ENCODE data around the gene OPCML.

The OPCML gene

DNA sequence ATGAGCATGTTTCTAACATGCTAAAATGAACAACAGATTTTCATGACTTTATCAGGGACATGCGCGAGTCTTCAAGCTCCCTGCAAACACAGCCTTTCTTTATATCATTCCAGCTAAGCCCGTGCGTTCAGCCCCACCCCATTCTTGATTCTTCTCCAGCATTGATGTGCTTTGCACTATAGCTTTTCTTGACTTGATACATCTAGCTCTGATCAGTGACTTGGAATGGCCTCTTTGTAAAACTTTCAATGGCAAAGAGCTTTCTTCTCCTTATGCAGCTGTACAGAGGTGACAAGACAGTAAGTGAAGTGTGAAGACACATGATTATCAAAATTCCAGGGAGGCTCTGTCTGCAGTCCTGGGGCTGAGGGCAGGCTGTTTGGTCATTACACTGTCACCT, 561.0 kb downstream of the OPCML start:
- no peak for DNase-seq

DNA sequence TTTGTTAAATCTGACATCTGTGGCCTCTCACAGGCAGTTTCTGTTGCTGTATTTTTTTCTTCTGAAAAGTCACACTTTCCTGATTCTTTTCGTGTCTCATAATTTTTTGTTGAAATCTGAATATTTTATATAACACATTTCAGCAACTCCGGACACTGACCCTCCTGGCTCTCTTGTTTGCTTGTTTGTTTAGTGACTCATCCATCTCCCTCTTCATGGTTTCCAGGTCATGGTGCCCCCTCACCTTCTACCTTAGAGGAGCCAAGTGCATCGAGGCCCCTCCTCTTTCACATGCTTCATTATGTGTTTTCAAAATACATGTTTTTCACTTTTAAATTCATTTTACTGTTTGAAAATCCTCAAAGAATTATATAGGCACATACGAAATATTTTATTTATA, 562.4 kb downstream of the OPCML start:
- DNase-seq, result no peak

DNA sequence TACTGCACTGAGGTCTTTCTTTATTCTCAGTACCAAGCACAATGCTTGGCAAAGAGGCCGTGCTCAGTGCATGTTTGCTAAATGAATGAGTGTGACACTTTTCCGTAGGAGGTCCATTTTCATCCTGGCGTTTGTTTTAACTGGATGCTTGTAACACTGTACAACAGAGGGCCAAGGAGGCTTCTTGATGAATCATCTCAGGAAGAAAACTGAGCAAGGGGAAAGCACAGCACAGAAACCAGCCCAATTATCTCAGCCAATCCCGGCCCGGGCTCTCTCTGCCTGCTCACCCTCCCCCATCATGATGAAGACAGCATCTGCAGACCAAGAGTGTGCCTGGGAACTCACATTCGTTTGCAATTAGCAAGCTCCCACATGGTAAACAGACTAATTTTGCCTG, 570.3 kb downstream of the OPCML start:
- no peak for DNase-seq

DNA sequence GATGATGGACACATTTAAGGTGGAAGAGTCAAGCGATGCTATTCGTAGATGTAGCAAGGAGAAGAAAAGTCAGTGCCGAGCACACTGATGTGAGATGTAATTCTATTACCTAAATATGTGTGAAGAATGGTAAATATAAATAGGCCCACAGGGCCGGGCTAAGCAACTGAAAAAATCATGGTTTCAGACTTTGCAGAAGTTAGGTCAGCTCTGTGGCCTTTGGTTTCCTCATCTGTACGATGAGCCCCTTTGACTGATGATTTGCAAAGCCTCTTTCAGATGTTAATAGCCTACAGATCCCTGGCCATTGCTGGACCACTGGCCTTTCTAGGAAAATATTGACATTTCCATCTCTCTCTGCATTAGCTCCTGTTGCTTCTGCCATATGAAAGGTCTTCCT, 570.8 kb downstream of the OPCML start:
- no peak for DNase-seq

DNA sequence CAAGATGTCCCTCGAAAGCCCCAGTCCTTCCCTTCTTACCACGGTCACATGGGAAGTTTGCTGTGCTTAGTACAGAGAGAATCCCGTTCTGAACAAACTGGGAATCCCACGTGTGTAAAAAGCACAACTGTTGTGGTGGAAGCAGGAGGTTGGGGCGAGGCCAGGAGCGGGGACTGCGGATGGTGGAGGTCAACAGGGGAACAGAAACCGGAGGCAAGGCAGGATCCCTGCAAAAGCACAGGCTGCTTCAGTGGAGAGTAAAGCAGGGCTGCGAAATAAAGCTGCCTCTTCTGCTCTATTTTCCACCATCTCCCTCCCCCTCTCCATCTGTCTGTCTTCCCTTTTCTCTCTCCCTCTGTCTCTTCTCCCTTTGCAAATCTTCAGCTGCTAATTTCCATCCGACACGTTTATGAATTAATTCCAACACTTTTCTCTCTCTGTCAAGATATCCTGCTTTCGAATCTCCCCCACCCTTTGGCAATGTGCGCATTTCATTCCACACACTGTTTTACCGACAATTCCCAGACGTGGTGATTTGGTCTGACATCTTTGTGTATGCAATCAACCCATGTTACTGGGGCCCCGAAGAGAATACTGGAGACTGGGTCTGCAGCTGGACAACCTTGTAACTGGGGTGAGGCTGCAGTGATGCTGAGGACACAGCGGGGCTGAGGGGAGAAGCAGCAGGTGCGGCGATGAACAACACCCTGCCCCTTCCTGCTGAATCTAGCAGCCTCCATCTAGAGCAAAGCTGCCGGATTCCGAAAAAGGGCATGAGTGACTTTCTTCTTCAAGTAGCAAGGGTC, 571.8 kb downstream of the OPCML start:
- DNase-seq, result no peak

DNA sequence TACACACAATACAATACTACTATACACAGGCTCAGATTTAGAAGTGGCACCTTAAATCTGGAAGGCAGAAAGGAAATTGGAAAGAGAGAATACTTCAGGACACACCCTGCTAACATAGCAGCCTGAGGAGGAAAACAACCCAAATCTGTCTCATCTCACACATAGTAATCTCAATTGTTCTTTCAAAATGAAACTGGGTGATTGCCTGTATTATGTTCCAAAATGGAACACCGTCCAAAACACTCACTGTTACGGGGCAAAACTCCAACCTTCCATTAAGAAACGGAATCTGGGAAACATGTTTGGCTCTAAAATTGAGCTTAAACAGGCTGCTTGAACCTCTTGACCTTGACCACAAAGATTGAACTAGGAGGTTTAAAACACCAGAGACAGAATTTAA, 572.6 kb downstream of the OPCML start:
- no peak for DNase-seq

DNA sequence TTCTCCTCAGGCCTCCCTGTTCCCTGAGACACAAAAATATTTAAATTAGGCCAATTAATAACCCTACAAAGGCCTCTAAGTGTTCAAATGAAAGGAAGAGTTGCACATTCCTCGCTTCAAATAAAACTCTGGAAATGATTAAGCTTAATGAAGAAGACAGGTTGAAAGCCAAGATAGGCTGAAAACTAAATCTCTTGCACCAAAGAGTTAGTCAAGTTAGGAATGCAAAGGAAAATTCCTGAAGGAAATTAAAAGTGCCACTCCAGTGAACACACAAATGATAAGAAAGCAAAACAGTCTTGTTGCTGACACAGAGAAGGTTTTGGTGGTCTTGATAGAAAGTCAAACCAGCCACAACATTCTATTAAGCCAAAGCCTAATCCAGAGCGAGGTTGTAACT, 574.4 kb downstream of the OPCML start:
- DNase-seq, result no peak

DNA sequence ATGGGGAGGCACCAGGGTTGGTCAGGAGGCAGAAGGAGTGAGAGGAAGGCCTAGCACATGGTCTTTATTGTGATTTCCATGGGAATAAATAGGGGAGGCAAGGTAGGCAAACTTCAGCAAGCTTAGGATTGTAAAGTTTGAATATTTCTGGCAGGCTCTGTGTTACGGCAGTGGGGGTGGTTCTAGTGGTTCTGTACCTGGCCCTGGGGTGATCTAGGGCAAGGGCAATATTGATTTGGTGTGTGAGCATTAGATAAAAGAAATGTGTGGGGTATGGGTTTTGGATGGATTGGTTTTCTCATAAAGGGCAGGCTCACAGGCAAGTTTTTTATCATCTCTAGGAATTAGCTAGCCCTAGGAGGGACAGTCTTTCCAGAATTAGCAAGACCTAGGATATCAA, 584.0 kb downstream of the OPCML start:
- no peak for DNase-seq

DNA sequence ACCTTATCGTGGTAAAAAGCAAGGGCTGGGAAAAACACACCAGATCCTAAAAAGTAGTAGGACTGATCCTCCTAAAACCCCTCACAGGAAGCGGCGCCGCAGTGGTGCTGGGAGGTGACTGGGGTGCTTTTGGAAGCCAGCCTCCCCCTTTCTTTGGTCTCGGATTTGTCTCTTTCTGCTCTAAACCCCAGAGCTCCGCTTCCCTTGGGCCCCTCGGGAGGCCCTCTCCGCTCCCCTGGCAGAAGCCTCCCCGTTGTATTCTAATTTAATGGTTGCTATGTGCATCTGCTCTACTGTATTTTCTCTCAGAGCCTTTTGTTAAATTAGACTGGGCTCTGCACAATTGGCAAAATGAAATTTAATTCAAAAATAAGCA, 587.7 kb downstream of the OPCML start:
- DNase-seq, result no peak

DNA sequence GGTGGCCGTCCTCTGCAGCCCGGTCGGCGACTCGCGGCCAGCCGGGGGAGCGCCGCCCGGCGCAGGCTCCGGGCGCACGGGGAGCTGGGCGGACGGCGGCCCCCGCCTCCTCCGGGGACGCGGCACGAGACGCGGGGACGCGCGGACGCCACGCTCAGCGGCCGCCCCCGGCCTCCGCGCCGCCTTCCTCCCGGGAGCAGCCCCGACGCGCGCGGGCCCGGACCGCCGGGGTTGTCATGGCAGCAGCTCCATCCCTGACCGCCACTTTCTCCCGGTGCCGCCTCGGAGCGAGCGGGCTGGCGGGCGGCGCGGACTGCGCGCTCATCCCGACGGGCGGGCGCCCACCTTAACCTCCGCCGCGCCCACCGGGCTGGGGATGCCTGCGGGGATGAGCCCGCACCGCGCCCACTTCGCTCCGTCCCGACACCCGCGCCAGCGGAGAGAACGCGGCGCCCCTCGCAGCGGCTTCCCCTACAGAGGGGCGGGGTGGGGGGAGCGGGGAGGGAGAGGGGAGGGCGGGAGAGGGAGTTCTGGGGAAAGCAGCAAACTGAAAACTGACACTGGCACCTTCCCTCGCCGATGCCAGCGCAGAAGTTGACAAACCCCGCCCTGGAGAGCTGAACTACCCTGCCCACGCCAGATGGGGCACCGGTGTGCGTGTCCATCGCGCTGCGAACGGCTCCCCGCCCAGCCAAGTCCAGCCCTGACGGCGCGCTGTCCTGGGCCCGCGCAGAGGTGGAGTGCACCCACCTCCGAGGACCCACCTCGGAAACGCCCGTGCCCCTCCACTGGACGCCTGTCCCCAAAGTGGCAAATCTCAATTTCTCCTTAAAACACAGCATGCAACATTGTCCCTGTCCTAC, 588.4 kb downstream of the OPCML start:
- DNase-seq, result no peak

DNA sequence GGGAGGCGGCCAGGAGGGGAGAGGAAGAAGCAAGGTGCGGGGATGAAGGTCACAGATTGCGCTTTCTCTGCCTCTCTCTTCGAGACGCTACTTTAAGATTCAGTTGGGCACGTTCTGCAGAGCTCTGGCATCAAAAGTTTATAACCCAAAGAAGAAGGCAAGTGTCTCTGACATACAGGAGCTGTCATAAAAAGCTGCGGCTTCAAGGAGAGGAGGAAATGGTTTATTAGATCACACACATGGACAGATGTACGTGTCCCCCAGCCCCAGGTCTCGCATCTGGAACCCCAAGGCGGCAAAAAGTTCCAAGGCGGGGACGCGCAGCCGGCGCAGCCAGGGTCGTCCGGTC, 589.0 kb downstream of the OPCML start:
- DNase-seq, result no peak

DNA sequence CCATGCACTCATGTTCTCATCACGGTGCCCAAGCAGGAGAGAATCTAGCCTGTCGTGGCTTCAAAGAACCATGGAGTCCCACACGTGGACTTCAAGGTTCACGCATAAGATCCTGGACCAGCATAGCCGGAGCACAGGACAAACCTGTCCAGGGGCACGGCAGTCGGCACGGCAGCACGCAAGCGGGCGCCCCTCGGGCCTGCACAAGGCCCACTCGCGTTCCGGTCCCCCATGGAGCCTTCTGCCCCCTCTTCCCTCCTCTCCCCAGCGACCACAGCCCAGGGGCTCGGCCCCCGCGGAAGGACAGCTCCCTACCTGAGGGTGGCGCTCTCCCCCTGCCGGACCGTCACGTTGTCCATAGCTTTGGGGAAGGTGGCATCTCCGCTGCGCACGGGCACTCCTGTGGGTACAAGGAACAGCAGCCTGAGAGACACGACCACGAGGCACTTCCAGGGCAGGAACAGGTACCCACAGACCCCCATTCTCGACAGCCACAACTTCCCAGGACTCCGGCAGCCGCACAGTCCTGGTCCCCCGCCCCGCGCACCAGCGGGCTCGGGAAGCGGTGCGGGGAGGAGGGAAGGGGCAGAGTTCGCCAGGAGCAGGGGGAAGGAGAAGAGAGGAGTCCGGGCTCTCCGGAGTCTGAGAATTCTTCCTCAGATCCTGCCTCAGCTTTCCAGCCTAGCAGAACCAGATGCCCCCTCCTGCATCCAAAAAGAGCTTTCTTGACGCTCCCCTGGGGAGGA, 589.5 kb downstream of the OPCML start:
- no peak for DNase-seq

DNA sequence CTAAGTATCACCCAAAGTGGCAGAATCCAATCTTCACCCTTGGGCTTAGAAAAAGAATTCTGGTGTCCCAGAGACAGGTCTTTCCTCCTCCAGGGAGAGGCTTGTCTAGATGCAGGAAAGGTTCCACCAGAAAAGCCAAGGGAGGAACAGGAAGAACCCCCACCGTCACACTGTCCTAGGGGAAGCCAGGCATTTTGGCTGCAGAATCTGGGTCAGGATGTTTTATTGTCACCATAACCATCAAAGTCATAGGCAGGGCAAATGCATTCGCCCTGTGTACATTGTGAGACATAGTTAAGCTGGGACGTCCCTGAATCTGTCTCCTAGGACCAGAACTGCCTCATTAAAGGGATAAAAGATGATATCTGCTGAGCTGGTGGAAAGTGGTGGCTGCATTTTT, 590.5 kb downstream of the OPCML start:
- no peak for DNase-seq

DNA sequence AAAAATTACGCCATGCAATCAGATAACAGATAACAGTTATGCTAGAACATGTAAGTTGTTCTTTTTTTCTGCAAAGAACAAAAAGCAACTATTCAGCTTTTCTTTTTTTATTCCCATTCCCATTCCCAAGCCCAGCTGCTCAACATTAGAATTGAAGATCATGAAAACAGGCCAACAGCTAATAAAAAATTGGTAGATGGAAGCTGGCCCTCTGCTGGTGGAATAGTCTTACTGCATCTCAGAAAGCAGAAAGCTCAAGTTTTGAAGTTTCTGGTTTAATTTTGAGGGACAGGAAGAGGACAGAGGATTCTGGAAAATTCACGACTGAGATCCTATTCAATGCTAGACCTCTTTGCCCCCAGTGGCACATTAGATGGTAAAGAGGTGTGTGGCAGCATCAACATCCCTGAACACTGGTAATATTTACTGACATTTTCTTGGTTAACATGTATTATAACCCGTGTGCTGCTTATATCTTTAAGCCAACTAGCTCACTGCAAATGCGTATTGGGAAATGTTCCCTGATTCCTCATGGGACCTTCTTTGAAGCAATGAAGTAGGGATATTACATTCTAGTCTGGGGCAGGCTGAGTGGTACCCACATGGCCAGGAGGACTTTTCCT, 591.2 kb downstream of the OPCML start:
- DNase-seq, result no peak

DNA sequence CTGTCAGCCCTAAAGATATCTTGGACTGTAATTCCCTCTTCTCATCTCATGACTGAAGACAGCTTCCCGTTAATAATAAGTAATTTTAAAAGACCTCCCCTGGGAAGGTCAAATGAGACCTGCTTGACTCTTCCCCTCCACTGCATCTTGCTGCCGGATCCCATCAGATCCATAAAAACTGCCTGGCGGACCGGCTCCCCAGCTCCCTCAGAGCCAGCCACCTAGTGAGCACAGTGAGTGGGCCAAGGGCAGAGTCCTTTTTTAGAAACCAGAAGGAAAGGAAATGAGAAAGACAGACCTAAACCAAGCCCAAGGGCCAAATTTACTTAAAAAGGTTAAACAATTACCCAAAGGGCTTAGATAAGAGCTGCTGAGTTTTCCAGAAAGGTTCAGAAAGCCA, 595.3 kb downstream of the OPCML start:
- DNase-seq, result no peak

DNA sequence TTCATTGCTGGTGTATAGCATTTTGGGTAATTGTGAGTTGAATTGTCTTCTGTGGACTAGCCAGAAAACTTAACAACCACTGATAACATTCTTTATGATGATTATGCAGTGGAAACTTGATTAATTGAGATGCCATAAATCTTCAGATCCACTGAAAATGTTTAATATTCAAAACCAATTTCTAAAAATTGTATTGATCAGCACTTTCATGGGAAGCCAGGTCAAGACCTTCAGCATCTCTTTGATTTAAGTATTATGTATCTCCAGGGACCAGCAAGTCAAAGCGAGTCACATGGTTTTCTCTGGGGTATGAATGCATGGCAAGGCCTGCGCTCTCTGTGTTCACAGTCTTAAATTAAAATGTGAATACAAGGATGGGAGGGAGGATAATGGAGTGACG, 596.9 kb downstream of the OPCML start:
- no peak for DNase-seq

DNA sequence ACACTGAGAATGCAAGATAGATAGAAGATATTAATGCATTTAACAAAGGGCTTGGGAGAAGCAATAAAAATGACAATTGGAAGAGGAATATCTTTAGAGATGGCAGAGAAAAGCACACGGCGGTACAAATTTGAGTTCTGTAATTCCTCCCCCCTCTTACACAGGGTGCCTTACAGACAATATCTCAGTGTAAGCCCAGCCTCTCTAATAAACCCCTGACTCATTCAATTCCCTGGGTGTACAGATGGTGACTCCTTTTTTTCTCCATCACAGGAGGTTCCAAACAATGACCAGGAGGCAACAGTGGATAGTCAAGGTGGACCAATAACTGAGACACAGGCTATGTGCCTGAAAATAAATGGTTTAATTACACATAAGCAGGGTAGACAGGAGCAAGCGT, 598.6 kb downstream of the OPCML start:
- no peak for DNase-seq

DNA sequence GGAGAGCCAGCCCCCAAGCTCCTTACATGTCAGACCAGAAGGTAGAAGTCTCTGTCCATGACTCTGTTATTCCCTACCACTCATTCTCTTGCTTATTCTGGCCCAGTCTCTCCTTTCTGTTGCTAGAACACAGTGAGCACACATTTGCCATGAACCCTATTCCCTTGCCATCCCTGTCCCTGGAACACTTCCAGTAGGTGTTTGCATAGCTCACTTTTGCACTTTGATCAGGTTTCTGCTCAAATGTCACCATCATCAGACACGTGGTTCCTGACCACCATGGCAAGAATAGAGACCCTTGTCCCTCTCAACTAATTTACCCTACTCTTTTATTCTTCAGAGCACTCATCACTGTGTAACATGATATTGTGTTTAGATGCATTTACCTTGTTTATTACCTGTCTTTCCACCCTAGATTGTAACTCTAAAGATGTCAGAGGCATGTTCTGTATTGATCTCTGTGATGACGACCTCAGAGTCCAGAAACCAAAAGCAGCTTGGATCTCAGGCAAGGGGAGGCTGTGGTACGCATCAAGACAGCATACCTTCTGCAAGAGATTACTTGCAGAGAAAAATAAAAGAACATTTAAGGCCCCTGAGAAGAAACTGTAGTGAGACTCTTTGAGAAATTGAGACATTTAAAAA, 606.4 kb downstream of the OPCML start:
- DNase-seq, result no peak

DNA sequence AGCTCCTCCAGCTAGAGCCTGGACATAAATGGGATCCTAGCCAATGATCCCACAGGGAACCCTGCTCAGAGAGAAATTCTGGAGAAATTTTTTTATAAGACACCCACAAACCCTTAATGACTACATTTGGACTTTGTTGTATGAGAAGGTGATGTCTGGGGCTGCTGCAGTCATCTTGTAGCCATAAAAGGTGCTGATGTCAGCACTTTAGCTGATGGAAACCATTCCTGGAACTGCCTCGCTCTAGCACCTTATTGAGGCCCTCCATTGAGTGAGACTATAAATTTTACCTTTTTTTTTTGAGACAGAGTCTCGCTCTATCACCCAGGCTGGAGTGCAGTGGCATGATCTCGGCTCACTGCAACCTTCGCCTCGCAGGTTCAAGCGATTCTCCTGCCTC, 610.7 kb downstream of the OPCML start:
- DNase-seq, result no peak

DNA sequence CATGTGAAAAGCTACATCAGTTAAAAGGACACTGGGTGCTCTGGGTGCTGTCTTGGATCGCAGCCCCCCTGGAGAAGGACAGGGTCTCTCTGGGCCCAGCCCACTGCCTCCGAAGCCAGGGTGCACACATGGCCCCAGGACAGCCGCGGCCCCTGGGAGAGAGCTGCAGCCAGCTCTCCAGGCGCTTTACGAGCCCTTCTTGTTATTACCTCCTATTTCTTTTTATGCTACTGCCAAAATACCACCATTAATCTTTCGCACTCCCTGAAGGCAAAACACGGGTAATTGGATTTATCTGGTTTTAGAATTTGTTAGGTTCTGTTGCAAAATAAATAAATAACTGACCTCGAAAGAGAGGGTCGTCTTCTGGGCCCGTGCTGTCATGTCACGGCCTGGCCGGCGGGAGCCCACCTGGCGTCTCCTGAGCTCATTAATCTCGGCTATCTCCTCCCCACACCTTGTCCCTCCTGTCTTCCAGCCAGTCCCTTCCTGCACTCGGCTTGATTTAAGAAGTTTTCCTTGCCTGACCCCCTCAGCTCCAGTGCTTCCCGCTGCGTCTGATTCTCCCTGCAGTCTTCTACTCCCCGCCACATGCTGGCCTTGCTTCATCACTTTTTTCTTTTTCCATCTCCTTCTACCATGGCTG, 611.7 kb downstream of the OPCML start:
- DNase-seq, result no peak

DNA sequence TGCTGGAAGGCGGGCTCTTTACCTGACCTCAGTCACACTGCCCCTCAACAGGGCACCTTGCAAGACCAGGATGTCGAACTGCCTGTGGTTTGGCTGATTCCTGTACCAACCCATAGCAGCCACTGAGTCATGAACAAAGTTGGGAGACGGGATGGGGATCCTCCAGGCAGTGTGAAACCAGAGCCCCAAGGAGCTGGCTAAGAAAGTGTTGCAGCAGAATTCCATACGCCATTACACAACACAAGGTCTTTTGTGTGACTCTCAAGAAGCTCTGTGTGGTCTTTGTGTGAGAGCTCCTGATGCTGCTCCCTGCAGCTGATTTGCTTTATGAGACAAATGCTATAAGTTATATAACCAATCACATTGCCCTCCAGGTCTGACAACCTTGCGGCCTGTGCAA, 617.7 kb downstream of the OPCML start:
- DNase-seq, result no peak

DNA sequence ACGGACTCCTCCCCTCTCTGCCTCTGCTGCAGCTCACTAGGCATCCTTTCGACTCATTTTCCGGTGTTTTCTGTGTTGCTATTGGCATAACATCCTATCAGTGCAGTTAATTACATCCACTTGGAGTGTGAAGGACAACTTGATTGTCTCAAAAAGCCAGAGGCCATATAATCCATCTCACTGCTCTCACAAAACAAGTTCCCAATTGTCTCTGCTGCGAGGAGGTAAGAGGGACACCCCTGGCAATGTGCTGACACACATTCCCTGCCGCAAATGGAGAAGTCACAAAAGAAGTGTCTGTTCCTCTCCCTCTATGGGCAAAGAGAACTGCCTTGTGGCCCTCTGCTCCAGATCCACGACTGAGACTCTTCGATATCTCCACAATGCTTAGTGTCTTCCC, 618.4 kb downstream of the OPCML start:
- DNase-seq, result no peak

Data from bone marrow (tissue), 2 donors.